ENCODE data around the gene TICAM2. TPM values are rescaled to one million over a fixed set of nuclear protein-coding genes. Genes with fewer than 3 reads are reported as not detected.

TICAM2 gene
- total RNA-seq, 1 experiment from 2014 or later: 2.1 TPM

DNA sequence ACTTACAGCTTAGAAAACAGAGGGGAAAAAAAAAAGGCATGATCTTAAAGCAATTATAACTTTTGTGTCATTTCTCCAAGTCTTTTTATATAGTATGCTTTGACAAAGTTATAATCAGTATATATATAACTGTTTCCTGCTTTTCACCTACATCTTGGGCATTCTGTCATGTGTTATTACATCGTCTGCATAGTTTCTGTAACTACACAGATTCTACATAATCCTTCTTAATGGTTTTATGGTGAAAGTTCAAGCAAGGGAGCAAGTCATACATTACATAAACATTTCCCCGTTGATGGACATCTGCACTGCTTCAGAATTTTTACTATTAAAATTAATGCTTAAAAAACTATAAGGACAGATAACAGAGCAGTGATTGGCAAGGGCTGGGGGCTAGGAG, 69.8 kb downstream of the TICAM2 start:
- no TSS peak for BruUV-seq (replicated peaks)
- Mint-ChIP-seq H3K4me1 (ENCODE audit: low read depth, unreplicated experiment) (peaks cover 81% of the 10 kb centered on the region), H3K27ac (ENCODE audit: unreplicated experiment) (peak overlapping the region; percentile 85), H3K4me3 (ENCODE audit: low read depth, unreplicated experiment) (no peak overlapping the region), H3K9me3 (ENCODE audit: low read depth, unreplicated experiment) (peaks cover 2% of the 10 kb centered on the region), H3K27me3 (ENCODE audit: unreplicated experiment) (no peaks in the 10 kb centered on the region), H3K36me3 (ENCODE audit: insufficient read depth, unreplicated experiment) (peaks cover 87% of the 10 kb centered on the region)
- intact Hi-C loops (cut with micrococcal nuclease; ENCODE audit: unreplicated experiment): loop anchor here (1.0 to 5.0 kb wide), 3 partner anchors 8 to 156 kb away; no protein-coding TSS in a partner anchor
- no peak for DNase-seq
- CTCF ChIA-PET: interaction anchor here (0.8 to 2.0 kb wide), 2 partner anchors 12 to 42 kb away, joined by 5 read pairs; partner anchors contain the start of gene FEM1C
- TF ChIP-seq, protein P1, sequence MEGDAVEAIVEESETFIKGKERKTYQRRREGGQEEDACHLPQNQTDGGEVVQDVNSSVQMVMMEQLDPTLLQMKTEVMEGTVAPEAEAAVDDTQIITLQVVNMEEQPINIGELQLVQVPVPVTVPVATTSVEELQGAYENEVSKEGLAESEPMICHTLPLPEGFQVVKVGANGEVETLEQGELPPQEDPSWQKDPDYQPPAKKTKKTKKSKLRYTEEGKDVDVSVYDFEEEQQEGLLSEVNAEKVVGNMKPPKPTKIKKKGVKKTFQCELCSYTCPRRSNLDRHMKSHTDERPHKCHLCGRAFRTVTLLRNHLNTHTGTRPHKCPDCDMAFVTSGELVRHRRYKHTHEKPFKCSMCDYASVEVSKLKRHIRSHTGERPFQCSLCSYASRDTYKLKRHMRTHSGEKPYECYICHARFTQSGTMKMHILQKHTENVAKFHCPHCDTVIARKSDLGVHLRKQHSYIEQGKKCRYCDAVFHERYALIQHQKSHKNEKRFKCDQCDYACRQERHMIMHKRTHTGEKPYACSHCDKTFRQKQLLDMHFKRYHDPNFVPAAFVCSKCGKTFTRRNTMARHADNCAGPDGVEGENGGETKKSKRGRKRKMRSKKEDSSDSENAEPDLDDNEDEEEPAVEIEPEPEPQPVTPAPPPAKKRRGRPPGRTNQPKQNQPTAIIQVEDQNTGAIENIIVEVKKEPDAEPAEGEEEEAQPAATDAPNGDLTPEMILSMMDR (IDR thresholded peaks at IDR 0.05; ENCODE audit: unreplicated experiment): no peak

DNA sequence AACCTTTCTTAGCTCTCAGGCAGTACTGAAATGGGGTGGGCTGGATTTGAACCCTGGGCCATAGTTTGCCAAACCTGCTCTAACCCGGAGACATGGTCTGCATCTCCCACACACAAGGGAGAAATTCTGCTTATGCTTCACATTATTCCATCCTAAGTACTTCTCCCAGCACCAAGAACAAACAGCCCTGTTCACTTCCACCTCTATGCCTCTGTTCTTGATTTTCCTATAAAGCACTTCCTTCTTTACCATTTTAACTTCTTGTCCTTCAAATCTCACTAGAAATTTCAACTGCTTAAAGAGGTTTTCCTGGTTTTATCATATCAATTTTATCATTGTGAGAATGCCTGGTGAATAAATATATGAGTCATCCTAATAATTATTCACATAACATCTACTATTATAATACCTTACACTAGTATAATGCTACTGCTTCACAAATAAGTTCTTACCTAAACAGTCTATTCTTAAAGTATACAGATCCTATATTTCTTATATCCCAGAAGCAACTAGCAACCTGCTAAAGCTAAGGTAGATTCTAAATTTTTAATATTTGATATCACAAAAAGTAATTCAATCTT, 70.4 kb downstream of the TICAM2 start:
- Mint-ChIP-seq H3K4me1 (ENCODE audit: low read depth, unreplicated experiment) (peaks cover 79% of the 10 kb centered on the region), H3K27me3 (ENCODE audit: unreplicated experiment) (no peaks in the 10 kb centered on the region), H3K36me3 (ENCODE audit: insufficient read depth, unreplicated experiment) (peaks cover 87% of the 10 kb centered on the region), H3K27ac (ENCODE audit: unreplicated experiment) (peak overlapping the region; percentile 85), H3K4me3 (ENCODE audit: low read depth, unreplicated experiment) (peak overlapping the region; percentile 69), H3K9me3 (ENCODE audit: low read depth, unreplicated experiment) (peaks cover 2% of the 10 kb centered on the region)
- TF ChIP-seq, protein P1 (IDR thresholded peaks at IDR 0.05; ENCODE audit: unreplicated experiment): no peak
- no TSS peak for BruUV-seq (replicated peaks)
- CTCF ChIA-PET: interaction anchor here (0.6 to 2.0 kb wide), 3 partner anchors 13 to 43 kb away, joined by 3 to 5 read pairs (median 5); partner anchors contain the start of gene FEM1C
- intact Hi-C loops (cut with micrococcal nuclease; ENCODE audit: unreplicated experiment): loop anchor here (1.0 to 5.0 kb wide), 4 partner anchors 8 to 155 kb away; no protein-coding TSS in a partner anchor
- no peak for DNase-seq

DNA sequence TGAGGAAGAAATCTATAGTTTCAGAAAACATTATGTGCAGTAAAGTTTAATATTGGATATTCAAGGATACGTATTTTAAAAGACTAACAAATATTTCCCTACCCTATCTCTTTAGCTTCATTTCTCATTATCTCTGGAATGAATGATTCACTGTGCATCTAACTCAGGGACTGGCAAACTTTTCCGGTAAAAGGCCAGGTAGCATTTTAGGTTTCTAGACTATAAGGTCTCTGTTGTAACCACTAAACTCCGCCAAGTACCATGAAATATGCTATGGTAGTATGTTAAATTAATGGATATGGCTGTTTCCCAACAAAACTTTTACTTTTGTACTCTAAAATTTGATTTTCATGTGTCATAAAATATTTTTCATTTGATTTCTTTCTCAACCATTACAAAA, 70.9 kb downstream of the TICAM2 start:
- peak overlapping the region; percentile 69 for H3K4me3 Mint-ChIP-seq (ENCODE audit: low read depth, unreplicated experiment)
- H3K4me1 Mint-ChIP-seq (ENCODE audit: low read depth, unreplicated experiment): peaks cover 79% of the 10 kb centered on the region
- intact Hi-C loops (cut with micrococcal nuclease; ENCODE audit: unreplicated experiment): loop anchor here (2.0 to 5.0 kb wide), 2 partner anchors 65 to 114 kb away; no protein-coding TSS in a partner anchor
- H3K9me3 Mint-ChIP-seq (ENCODE audit: low read depth, unreplicated experiment): peaks cover 2% of the 10 kb centered on the region
- peaks cover 87% of the 10 kb centered on the region for H3K36me3 Mint-ChIP-seq (ENCODE audit: insufficient read depth, unreplicated experiment)
- CTCF ChIA-PET: interaction anchor here (0.6 to 2.0 kb wide), 2 partner anchors 13 kb away, joined by 3 to 5 read pairs; partner anchors contain the start of gene FEM1C
- DNase-seq: no peak
- no TSS peak for BruUV-seq (replicated peaks)
- H3K27me3 Mint-ChIP-seq (ENCODE audit: unreplicated experiment): no peaks in the 10 kb centered on the region
- H3K27ac Mint-ChIP-seq (ENCODE audit: unreplicated experiment): peak overlapping the region; percentile 85
- TF ChIP-seq, protein P1 (IDR thresholded peaks at IDR 0.05; ENCODE audit: unreplicated experiment): no peak

DNA sequence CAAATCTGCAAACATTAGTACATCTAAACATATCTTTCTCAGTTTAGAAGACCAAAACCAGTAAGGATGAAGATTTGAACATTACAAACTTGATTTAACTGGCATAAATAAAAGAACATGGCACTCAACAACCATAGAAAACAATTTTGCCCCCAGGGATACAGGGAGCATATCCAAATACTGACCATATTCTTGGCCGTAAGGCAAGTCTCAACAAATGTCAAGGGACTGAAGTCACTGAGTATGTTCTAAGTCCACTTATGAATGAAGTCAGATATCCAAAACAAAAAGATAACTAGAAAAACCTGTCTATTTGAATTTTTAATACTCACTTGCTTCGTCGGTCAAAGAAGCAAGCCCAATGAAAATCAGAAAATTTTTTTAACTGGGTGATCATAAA, 71.9 kb downstream of the TICAM2 start:
- TF ChIP-seq, protein P1 (IDR thresholded peaks at IDR 0.05; ENCODE audit: unreplicated experiment): no peak
- Mint-ChIP-seq H3K27ac (ENCODE audit: unreplicated experiment) (peak overlapping the region; percentile 85), H3K36me3 (ENCODE audit: insufficient read depth, unreplicated experiment) (peaks cover 86% of the 10 kb centered on the region), H3K27me3 (ENCODE audit: unreplicated experiment) (no peaks in the 10 kb centered on the region), H3K4me1 (ENCODE audit: low read depth, unreplicated experiment) (peaks cover 75% of the 10 kb centered on the region), H3K4me3 (ENCODE audit: low read depth, unreplicated experiment) (peak overlapping the region; percentile 69), H3K9me3 (ENCODE audit: low read depth, unreplicated experiment) (peaks cover 2% of the 10 kb centered on the region)
- CTCF ChIA-PET: no interaction called here
- BruUV-seq (replicated peaks): no TSS peak
- no peak for DNase-seq
- intact Hi-C loops (cut with micrococcal nuclease; ENCODE audit: unreplicated experiment): loop anchor here (2.0 to 5.0 kb wide), 2 partner anchors 64 to 113 kb away; no protein-coding TSS in a partner anchor

Other genes with a start within 250 kb of the TICAM2 start
- gene FEM1C, start 57.7 kb downstream of the TICAM2 start, total RNA-seq (2022): 42.8 and 45.9 TPM in 2 replicates
- gene TMED7, start 23.6 kb upstream of the TICAM2 start, total RNA-seq (2022): 121 and 137 TPM in 2 replicates
- not detected in 2 replicates for gene CDO1, start 214.2 kb upstream of the TICAM2 start, total RNA-seq (2022)
- 60.5 and 62.7 TPM in 2 replicates for gene ATG12, start 239.1 kb upstream of the TICAM2 start, total RNA-seq (2022)
- gene AP3S1, start 239.5 kb upstream of the TICAM2 start, total RNA-seq (2022): 87.4 and 101 TPM in 2 replicates